Left cardiac atrium (tissue), 4 donors: ENCODE results near the gene PSMC5. TPM values are rescaled to one million over a fixed set of nuclear protein-coding genes. Genes with fewer than 3 reads are reported as not detected.
A peak's percentile ranks its signal among the peaks of the same experiment; 100 is the strongest.

Experiments
- ATAC-seq, 2 donors: fragments of 200-7000 bp; cut with Tn5 transposase; one replicate each; pipeline ENCODE4 v1.9.1; 2020; ENCODE audit warnings: mild to moderate bottlenecking in 2 of 2, moderate library complexity in 2 of 2
- DNase-seq: peaks from one replicate; pipeline ENCODE4 v3.0.0-alpha.2; 2020
- intact Hi-C, 2 donors: fragments of 100-400 bp; cut with DNase I; formaldehyde crosslinking; loops; one replicate each; pipeline versions ENCODE4 v1.14.1 to v1.15.1; 2022 to 2023
- total RNA-seq, 2 donors: library from RNA; stranded (reverse); fragmentation: NEBNext Ultra II Directional; extraction: Animal tissue kit (Norgen Biotek cat#: 25700); gene quantifications; one replicate each; pipeline ENCODE4 v1.2.1, GENCODE V29; 2021
- donor health status: DM: no; HTN: yes; CAD: no.
- donor health status: DM: no; HTN: yes; CAD: no; lungs with severe emphysema.
- donor health status: DM: yes; HTN: yes; CAD: no.
- donor health status: Dilated cardiomyopathy.

The PSMC5 gene
- total RNA-seq, 2 donors from 2014 or later: 122 to 143 TPM

DNA sequence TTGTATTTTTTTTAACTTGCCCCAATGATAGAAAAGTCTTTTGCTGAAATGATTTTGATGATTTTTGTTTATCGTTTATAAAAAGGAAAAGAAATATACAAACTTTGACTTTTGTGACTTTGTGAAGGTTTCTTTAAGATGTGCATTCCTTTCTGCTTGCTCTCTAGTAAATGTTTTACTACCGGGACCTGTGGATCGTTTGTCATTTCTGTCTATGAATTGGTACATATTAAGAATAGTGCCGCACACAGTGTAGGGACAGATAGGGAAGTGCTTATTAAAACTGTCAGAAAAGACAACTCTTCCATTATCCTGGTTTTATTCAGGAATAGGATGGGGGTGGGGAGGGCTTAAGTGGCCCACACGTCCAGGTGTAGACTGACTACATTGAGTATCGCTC, 8.1 kb upstream of the PSMC5 start:
- ATAC-seq: no peak
- DNase-seq: no peak
- intact Hi-C loops: loop anchor here in 1 of 2 donors (10.0 kb wide), 1 partner anchor 64 kb away; no protein-coding TSS in a partner anchor

DNA sequence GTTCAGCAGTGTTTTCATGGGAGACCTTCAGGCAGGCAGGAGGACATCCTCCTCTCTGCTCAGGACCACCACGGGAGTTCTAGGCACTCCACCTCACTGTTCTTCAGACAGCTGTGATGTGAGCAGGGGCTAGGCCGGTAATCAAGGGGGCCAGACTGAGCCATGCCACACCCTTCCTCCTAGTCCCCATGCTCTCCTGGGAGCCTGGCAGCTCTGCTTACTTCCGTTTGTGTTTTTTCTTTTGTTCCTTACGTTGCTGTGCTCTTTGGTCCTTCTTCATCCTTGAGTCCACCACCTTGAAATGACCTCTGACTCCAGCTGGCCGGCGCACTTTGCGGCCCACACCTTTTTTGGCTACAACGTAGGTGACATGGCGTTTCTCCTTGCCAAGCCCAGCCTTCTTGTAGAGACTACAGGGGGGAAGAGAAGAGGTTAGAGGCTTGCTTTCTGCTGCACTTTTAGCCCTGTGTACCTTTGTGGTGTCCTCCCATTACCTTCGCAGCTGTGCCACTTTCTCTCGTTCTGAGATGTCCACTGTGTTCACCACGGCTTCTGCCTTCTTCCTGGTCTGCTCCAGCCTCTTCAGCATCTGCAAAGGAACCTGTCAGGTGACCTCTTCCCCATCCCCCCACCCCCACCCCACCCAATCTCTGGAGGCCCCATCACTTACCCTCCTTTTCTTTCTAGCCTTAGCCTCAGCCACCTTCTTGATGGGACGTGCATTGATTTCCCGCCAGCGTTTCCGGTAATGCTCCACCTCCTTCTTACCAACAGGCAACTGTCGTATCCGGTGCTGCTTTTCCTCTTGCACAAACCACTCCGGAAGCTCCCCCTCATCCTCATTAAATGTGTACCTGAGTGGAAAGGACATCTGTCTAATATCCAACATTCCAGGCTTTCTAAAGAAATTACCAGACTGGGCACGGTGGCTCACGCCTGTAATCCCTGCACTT, 7.4 kb upstream of the PSMC5 start:
- intact Hi-C loops: loop anchor here in 1 of 2 donors (10.0 kb wide), 2 partner anchors 45 to 65 kb away; partner anchors contain the start of genes CCDC47 and DDX42
- ATAC-seq: peak in 1 of 2 donors; percentile 8
- DNase-seq: no peak

DNA sequence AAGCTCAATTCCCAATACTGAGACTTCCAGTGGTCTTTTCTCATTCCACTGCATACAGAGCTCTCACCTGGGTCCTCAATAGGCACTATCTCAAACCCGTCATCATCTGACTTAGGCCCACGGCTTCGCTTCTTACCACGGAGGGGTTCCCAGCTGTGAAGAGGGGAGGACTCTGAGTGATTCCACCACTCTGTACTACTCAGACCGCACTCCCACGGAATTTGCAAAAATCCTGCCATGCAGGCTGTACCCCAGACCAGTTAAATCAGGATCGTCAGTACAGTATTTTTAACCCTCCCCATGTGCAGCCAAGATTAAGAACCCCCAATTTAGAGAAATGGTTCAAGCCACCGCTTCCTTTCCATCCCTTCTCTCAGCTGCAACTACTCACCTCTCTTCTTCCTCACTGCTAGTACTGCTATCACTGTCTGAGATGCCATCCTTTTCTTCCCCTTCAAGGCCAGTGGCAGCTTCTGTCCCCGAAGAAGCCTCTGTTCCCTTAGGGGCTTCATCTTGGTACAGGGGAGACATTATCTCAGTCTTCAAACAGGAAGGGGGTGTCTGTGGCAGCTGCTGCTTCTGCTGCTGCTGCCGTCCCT, 6.2 kb upstream of the PSMC5 start:
- intact Hi-C loops: loop anchor here in 1 of 2 donors (10.0 kb wide), 1 partner anchor 46 kb away; the partner anchor contains the start of genes CCDC47 and DDX42
- no peak for ATAC-seq
- DNase-seq: no peak

DNA sequence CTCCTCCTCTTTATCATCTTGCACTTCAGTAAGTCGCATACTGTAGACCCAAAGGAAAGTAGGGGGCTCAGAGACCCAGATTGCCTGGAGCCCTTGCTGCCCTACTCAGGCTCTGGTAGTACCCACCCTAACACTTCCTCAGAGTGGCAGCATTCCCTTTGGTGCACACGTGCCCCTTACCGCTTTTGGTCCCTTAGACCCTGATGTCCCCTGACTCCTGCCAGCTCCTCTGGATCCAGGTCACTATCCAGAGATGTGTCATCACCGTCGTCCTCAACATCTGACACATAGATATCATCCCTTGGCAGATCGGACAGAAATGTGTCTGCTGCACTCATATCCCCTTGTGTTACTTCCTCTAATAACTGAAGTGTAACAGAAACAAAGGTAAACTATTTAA, 5.4 kb upstream of the PSMC5 start:
- DNase-seq: no peak
- intact Hi-C loops: loop anchor here in 1 of 2 donors (10.0 kb wide), 1 partner anchor 47 kb away; the partner anchor contains the start of genes CCDC47 and DDX42
- ATAC-seq: peak; percentile 55 to 69

DNA sequence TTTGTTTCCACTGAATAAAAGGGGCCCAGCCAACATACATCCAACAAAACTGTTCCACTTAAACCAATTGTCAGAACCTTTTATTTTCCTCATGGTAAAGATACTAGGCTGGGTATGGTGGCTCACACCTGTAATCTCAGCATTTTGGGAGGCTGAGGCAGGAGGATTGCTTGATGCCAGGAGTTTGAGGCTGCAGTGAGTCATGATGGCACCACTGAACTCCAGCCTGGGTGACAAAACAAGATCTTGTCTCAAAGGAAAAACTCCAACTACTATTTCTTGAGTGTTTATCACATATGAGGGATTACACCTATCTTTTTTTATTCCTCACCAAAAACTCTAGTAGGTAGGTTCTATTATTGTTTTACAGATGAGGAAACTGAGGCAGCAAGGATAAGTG, 4.7 kb upstream of the PSMC5 start:
- ATAC-seq (no peak), DNase-seq (no peak)
- intact Hi-C loops: loop anchor here in 1 of 2 donors (10.0 kb wide), 1 partner anchor 48 kb away; the partner anchor contains the start of genes CCDC47 and DDX42

DNA sequence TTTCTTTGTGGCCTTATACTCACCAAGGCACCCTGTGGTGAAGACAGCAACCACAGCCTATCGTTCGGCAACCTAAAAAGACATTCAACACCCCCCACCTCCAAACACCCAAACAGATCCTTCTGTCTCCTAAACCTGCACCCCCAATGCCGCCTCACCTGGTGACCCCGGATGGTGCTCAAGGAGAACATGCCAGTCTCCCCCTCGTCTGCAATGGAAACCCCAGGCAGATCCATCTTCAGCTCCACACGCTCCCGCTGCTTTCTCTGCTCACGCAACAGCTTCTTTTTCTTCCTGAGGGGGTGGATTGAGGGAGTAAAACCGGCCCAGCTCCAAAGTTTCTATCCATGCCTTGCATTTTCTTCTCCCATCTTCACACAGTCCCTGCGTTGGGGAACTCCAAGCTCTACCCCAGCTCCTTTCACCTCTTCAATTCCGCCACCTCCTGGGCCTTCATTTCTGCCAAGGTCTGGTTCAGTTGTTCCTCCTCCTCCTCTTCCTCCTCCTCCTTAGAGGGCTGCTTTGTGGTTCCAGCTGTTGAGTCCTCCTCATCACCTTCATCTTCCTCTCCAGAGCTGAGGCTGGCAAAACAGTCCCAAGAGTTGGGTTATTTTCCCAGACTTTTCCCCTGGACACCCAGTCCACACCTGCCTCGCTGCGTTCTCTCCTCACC, 3.4 kb upstream of the PSMC5 start:
- DNase-seq (no peak), ATAC-seq (no peak)
- intact Hi-C loops: loop anchor here in 1 of 2 donors (10.0 kb wide), 1 partner anchor 49 kb away; the partner anchor contains the start of genes CCDC47 and DDX42

DNA sequence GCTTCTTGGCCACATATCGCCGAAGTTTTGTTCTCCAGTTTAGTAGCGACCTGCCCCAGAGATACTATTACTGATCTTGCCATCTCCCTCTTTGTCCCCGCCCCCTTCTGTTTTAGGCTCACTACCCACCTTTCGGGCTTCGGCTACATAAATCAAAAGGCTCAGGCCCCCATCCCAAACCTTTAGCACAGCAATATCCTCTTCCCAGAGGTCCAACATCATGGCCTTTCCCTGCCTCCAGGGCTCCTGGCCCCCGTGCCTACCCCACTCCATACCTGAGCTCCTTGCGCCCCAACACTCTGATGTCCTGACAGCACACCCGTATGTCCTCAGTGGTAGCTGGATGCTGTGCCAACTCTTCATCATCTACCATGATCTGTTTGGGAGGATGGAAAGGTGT, 2.9 kb upstream of the PSMC5 start:
- intact Hi-C loops: loop anchor here in 1 of 2 donors (10.0 kb wide), 1 partner anchor 50 kb away; the partner anchor contains the start of genes CCDC47 and DDX42
- no peak for ATAC-seq
- DNase-seq: no peak

DNA sequence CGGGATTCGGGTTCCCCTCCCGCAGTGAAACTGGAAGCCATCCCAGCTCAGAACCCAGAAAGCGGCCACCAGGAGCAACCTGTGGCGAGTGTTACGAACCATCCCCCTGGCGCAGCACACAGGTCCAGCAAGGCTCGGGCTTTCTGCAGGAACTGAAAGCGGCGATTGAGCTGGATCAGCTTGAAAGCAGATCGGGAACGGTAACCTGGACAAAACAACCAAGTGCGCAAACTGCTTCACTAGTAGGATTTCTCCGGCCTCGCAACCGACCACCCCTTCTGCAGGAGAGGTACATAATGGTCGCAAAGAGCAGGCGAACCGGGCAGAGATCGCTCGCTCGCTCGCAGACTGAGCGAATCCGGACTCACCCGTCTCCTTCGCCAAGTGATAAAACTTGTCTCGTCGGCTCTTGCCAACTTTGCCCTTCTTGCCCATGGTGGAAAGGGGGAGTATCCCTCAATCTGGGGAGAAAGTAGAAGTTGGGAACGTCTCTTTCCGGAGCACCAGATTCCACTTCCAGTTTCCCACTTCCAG, 696 bp upstream of the PSMC5 start:
- ATAC-seq (peak; percentile 4 to 8), DNase-seq (no peak)
- intact Hi-C loops: loop anchor here in 1 of 2 donors (10.0 kb wide), 1 partner anchor 52 kb away; the partner anchor contains the start of genes CCDC47 and DDX42

DNA sequence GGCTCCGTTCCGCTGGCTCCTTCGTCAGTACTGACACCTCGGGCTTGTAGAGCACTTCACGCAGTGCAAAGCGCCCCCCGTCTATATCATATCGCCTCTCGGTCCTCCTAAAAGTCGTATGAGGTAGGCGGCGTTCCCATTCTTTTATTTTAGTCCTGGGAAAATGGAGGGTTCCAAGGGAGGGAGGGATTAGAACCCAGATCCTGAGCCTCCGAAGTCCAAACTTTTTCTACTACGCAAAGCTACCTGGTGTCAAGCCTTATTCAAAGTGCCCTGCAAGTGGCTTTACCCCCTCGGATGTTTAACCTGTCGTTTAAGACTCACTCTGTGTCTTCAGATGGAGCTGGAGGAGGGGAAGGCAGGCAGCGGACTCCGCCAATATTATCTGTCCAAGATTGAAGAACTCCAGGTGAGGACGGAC, 580 bp downstream of the PSMC5 start:
- ATAC-seq (no peak), DNase-seq (no peak)
- intact Hi-C loops: loop anchor here in 1 of 2 donors (10.0 kb wide), 1 partner anchor 53 kb away; the partner anchor contains the start of genes CCDC47 and DDX42

DNA sequence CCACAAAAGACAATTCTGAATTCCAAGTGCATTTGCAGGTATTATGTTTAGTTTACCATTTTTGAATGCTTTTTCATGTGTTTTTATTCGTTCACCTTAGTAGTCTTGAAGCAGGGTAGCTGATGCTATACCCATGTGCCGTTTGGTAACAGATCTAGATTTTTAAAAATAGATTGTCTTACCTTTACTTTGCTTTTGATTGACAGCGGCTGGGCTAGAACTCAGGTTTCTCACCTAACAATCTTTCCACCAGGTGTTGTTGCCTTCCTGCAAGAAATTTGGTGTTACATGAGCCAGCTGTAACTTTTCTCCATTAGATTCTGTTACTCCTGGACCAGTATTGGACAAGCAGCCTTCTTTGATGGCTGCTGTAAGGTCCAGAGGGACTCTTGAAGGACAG, 1.7 kb downstream of the PSMC5 start:
- no peak for ATAC-seq
- no peak for DNase-seq
- intact Hi-C loops: loop anchor here in 1 of 2 donors (10.0 kb wide), 1 partner anchor 54 kb away; the partner anchor contains the start of genes CCDC47 and DDX42

DNA sequence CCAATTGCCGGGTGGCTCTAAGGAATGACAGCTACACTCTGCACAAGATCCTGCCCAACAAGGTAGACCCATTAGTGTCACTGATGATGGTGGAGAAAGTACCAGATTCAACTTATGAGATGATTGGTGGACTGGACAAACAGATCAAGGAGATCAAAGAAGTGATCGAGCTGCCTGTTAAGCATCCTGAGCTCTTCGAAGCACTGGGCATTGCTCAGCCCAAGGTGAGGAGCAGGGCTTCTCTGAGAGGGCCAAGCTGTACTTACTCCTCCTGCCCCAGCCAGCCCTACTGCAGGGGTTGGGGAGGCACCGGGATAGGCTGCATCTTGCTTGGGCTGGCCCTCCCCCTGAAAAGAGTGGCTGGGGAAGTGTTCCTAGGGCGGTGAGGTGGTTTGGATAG, 3.0 kb downstream of the PSMC5 start:
- no peak for DNase-seq
- no peak for ATAC-seq
- intact Hi-C loops: no loop called here

DNA sequence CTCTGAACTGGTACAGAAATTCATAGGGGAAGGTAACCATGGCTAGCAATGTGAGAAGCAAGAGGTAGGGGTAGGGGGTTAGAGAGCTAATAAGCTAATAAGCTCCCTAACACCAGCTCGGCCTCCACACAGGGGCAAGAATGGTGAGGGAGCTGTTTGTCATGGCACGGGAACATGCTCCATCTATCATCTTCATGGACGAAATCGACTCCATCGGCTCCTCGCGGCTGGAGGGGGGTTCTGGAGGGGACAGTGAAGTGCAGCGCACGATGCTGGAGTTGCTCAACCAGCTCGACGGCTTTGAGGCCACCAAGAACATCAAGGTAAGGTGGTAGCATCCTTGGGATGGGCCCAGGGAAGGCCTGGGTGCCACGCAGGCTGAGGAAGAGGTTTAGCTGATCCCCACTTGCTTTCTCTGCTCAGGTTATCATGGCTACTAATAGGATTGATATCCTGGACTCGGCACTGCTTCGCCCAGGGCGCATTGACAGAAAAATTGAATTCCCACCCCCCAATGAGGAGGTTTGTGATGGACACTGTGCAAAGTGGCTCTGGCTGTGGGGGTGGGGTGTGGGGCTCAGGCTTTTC, 3.8 kb downstream of the PSMC5 start:
- ATAC-seq (no peak), DNase-seq (no peak)
- intact Hi-C loops: no loop called here

DNA sequence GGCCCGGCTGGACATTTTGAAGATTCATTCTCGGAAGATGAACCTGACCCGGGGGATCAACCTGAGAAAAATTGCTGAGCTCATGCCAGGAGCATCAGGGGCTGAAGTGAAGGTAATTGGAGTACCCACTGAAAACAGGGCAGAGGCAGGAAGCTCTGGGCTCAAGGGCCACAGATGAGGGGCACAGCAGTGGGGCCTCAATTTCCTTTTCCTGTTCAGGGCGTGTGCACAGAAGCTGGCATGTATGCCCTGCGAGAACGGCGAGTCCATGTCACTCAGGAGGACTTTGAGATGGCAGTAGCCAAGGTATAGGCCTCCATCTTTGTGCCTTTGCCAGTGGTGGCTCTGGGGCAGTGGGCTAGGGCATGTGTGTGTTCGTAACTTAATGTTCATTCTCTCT, 4.3 kb downstream of the PSMC5 start:
- intact Hi-C loops: no loop called here

DNA sequence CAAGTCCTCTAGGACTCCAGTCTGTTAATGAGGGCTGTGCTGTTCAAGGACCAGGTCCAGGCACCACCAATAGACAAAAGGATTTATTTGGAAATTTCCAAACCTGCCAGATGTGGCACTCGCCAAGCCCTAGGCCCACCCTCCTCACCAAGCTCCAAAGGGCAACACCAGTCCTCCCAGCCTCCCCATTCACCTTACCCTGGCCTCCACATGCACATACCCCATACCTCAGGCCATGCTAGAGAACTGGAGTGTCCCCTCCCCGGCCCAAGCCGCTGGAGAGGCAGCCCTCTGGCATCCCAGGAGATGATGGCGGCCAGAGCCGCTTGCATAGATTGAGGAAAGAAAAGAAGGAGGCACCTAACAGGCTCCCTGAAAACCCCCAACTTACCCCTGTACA, 4.8 kb downstream of the PSMC5 start:
- DNase-seq (no peak), ATAC-seq (no peak)
- intact Hi-C loops: no loop called here

More for the DNA sequence above, 4.3 kb downstream of the PSMC5 start:
- DNase-seq: no peak
- no peak for ATAC-seq

DNA sequence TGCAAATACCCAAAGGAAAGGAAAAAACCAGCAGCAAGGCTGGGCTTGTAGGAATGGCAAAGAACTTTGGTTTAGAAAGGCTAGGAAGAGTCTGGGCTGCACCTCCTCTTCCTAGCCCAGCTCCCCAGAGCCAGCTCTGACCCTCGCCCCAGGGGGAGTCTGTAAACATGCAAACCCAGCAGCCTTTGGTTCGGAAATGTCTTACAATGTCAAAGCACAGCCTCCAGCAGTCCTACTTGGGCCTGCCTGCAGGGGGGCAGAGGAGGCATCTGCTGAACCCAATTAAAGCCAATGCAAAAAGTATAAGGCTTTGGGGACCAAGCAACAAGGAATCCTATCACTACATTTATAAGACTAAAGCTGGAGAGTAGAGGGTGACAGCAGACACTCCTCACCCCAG, 5.2 kb downstream of the PSMC5 start:
- DNase-seq (no peak), ATAC-seq (no peak)
- intact Hi-C loops: no loop called here

DNA sequence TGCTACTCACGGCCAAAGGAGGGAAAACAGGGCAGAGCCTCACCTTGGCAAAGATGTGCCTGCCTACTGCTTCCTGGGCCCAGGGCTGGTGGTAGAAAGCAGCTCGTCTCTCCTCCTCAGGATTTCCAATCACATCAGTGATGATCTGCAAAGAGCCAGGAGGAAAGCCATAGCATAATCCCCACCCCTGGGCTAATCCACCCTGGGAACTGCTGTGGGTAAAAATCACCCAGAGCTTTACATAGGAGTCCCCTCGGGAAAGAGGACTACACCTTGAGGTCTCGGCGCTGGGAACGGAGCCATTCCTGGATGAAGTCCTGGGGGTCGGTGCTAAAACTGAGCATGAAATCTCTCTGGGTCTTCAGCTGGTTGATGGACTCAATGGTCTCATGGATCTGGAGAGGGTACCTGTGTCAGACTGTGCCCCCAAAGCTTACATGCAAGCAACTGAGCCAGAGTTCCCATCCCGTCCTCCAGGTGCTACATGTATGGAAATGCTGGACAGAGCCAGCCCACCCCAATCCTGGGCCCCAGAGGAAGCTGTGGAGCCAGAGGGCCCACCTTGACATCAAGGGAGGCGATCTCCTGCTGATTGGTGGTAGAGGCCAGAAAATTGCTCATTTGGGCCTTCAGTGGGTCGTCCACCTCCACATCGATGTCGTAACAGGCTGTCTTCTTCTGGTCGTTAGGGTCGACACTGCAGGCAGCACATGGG, 6.0 kb downstream of the PSMC5 start:
- no peak for ATAC-seq
- DNase-seq: no peak
- intact Hi-C loops: no loop called here

DNA sequence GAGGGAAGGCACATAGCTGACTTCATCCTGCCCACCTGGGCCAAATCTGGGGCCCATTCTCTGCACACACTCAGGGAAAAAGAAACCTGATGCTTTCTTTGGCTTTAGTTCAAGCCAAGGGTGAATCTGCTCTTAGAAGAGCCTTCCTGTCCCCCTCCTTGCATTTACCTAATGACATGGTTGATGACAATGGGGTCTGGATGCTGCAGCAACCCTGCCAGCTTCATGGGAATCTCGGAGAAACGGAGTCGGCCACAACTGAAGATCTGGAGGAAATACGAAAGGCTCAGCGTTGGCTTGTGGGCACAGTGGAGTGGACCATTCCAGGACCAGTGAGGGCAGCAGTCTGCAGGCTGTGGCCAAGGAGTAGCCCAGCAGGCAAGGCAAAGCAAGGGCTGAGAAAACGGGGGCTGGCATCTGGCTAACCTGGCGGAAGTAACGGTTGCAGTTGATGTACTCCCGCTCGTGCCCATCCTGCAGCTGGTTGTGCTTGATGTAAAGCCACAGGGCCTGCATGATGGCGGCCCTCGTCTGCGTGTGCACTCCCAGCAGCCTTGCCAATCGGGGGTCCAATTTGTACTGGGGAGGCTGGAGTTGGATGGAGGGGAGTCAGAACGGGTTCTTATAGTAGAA, 6.6 kb downstream of the PSMC5 start:
- ATAC-seq: no peak
- intact Hi-C loops: no loop called here
- DNase-seq: no peak
